ENCODE results near the gene DLG5. TPM values are rescaled to one million over a fixed set of nuclear protein-coding genes. Genes with fewer than 3 reads are reported as not detected.

DLG5 gene
- total RNA-seq, 1 donor from 2014 or later = 58.4 TPM

DNA sequence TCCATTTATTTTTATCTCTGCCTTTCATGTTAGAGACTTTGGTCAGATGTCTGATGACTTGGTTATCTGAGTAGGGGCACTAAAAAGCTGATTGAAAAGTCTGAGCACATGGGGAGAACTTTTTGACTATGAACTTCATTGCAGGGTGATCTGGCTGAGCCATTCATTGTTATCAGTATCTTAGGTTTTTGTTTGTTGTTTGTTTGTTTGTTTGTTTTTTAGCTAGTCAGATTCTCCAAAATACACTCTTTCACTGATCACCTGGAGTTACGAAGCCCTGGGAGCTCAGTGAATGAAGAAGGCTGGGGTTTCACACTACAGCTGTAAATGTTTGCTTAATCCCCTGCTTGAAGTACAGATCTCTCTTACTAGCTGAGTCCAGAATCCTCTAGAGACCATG, 28.6 kb upstream of the DLG5 start:
- Histone ChIP-seq H3K27ac (ENCODE audit: low read depth, low read length) (no peak overlapping the region), H3K4me3 (ENCODE audit: insufficient read depth, low read depth, low read length) (no peak overlapping the region), H3K9me3 (ENCODE audit: insufficient read depth, low read depth, low read length) (peaks cover 9% of the 10 kb centered on the region), H3K9ac (ENCODE audit: low read length) (no peak overlapping the region), H3K4me1 (ENCODE audit: insufficient read depth, low read length) (no peaks in the 10 kb centered on the region), H2AFZ (ENCODE audit: low read depth, low read length) (no peak overlapping the region), H3K4me2 (ENCODE audit: low read length) (no peak overlapping the region), H3K27me3 (ENCODE audit: insufficient read depth, low read length) (no peaks in the 10 kb centered on the region), H3K79me2 (ENCODE audit: insufficient read depth, low read length) (no peaks in the 10 kb centered on the region), H4K20me1 (ENCODE audit: insufficient read depth, low read length) (no peaks in the 10 kb centered on the region), H3K36me3 (ENCODE audit: insufficient read depth, low read length) (no peaks in the 10 kb centered on the region)
- H3K36me3 Mint-ChIP-seq (ENCODE audit: low read depth, unreplicated experiment) = no peaks in the 10 kb centered on the region
- H3K4me3 Mint-ChIP-seq (ENCODE audit: unreplicated experiment) = no peak overlapping the region
- no peaks in the 10 kb centered on the region for H3K27me3 Mint-ChIP-seq (ENCODE audit: low read depth, unreplicated experiment)
- FAIRE-seq (no peak), DNase-seq (ENCODE audit: low read depth) (no peak)
- TF ChIP-seq, protein P1, sequence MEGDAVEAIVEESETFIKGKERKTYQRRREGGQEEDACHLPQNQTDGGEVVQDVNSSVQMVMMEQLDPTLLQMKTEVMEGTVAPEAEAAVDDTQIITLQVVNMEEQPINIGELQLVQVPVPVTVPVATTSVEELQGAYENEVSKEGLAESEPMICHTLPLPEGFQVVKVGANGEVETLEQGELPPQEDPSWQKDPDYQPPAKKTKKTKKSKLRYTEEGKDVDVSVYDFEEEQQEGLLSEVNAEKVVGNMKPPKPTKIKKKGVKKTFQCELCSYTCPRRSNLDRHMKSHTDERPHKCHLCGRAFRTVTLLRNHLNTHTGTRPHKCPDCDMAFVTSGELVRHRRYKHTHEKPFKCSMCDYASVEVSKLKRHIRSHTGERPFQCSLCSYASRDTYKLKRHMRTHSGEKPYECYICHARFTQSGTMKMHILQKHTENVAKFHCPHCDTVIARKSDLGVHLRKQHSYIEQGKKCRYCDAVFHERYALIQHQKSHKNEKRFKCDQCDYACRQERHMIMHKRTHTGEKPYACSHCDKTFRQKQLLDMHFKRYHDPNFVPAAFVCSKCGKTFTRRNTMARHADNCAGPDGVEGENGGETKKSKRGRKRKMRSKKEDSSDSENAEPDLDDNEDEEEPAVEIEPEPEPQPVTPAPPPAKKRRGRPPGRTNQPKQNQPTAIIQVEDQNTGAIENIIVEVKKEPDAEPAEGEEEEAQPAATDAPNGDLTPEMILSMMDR (IDR thresholded peaks at IDR 0.05; ENCODE audit: insufficient read depth, low read depth, low read length) = no peak
- TF ChIP-seq EZH2 (IDR thresholded peaks at IDR 0.05; ENCODE audit: insufficient read depth, low read length) = no peak
- H3K27ac Mint-ChIP-seq (ENCODE audit: unreplicated experiment) = no peak overlapping the region
- no peaks in the 10 kb centered on the region for H3K4me1 Mint-ChIP-seq (ENCODE audit: low read depth, unreplicated experiment)
- peaks cover 11% of the 10 kb centered on the region for H3K9me3 Mint-ChIP-seq (ENCODE audit: unreplicated experiment)

DNA sequence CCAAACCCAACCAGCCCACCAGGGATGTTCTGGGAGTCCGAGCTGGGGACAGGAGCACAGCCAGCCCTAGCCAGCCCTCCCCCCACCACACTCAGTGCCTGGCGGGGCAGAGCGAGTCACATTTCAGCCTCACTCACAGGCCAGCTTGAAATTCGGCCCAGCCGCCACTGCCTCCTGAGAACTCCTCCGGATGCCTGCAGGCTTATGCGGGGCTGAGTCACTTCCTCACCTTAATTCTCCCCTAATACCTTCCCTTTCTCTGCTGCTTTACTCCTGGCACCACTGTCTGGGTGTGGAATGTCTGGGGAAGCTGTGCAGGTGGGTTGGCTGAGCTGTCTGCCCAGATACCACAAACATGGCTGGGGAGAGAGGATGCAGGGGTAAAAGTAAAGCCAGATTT, 22.6 kb upstream of the DLG5 start:
- no peaks in the 10 kb centered on the region for H3K36me3 Mint-ChIP-seq (ENCODE audit: low read depth, unreplicated experiment)
- H3K27me3 Mint-ChIP-seq (ENCODE audit: low read depth, unreplicated experiment) = no peaks in the 10 kb centered on the region
- H3K4me3 ChIP-seq (ENCODE audit: insufficient read depth, low read depth, low read length) = peak overlapping the region; percentile 15
- peaks cover 16% of the 10 kb centered on the region for H3K4me1 Mint-ChIP-seq (ENCODE audit: low read depth, unreplicated experiment)
- peak overlapping the region; percentile 81 for H3K27ac Mint-ChIP-seq (ENCODE audit: unreplicated experiment)
- H2AFZ ChIP-seq (ENCODE audit: low read depth, low read length) = peak overlapping the region; percentile 57
- peaks cover 9% of the 10 kb centered on the region for H3K9me3 ChIP-seq (ENCODE audit: insufficient read depth, low read depth, low read length)
- no peaks in the 10 kb centered on the region for H3K27me3 ChIP-seq (ENCODE audit: insufficient read depth, low read length)
- H3K9ac ChIP-seq (ENCODE audit: low read length) = peak overlapping the region; percentile 29
- DNase-seq (ENCODE audit: low read depth) (peak; percentile 74), FAIRE-seq (no peak)
- H3K36me3 ChIP-seq (ENCODE audit: insufficient read depth, low read length) = no peaks in the 10 kb centered on the region
- H4K20me1 ChIP-seq (ENCODE audit: insufficient read depth, low read length) = no peaks in the 10 kb centered on the region
- H3K4me2 ChIP-seq (ENCODE audit: low read length) = peak overlapping the region; percentile 77
- H3K4me3 Mint-ChIP-seq (ENCODE audit: unreplicated experiment) = no peak overlapping the region
- H3K27ac ChIP-seq (ENCODE audit: low read depth, low read length) = peak overlapping the region; percentile 58
- H3K79me2 ChIP-seq (ENCODE audit: insufficient read depth, low read length) = no peaks in the 10 kb centered on the region
- no peak for TF ChIP-seq EZH2 (IDR thresholded peaks at IDR 0.05; ENCODE audit: insufficient read depth, low read length)
- TF ChIP-seq, protein P1 (IDR thresholded peaks at IDR 0.05; ENCODE audit: insufficient read depth, low read depth, low read length) = no peak
- H3K4me1 ChIP-seq (ENCODE audit: insufficient read depth, low read length) = peaks cover 13% of the 10 kb centered on the region
- H3K9me3 Mint-ChIP-seq (ENCODE audit: unreplicated experiment) = peaks cover 5% of the 10 kb centered on the region

DNA sequence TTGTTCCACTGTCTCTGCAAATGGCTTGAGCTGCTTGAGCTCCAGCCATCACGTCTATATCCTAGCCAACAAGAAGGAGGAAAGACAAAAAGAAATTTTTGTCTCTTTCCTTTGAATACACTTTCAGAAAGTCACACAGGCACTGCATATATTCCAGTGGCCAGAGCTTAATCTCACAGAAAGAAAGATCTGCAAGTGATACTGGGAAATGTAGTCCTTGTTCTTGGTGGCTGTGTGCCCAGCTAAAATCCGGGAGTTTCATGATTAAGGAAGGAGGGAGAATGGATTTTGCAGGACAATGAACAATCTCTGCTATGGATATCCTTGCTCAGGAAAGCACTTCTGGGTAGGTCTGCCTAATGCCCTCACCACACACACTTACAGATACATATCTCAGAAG, 19.5 kb upstream of the DLG5 start:
- Histone ChIP-seq H3K36me3 (ENCODE audit: insufficient read depth, low read length) (no peaks in the 10 kb centered on the region), H3K9me3 (ENCODE audit: insufficient read depth, low read depth, low read length) (peaks cover 3% of the 10 kb centered on the region), H2AFZ (ENCODE audit: low read depth, low read length) (no peak overlapping the region), H3K4me3 (ENCODE audit: insufficient read depth, low read depth, low read length) (no peak overlapping the region), H3K9ac (ENCODE audit: low read length) (no peak overlapping the region), H3K4me2 (ENCODE audit: low read length) (no peak overlapping the region), H3K27me3 (ENCODE audit: insufficient read depth, low read length) (no peaks in the 10 kb centered on the region), H3K79me2 (ENCODE audit: insufficient read depth, low read length) (no peaks in the 10 kb centered on the region), H4K20me1 (ENCODE audit: insufficient read depth, low read length) (no peaks in the 10 kb centered on the region), H3K4me1 (ENCODE audit: insufficient read depth, low read length) (peaks cover 22% of the 10 kb centered on the region), H3K27ac (ENCODE audit: low read depth, low read length) (no peak overlapping the region)
- no peak overlapping the region for H3K4me3 Mint-ChIP-seq (ENCODE audit: unreplicated experiment)
- no peaks in the 10 kb centered on the region for H3K27me3 Mint-ChIP-seq (ENCODE audit: low read depth, unreplicated experiment)
- peaks cover 29% of the 10 kb centered on the region for H3K4me1 Mint-ChIP-seq (ENCODE audit: low read depth, unreplicated experiment)
- DNase-seq (ENCODE audit: low read depth) (no peak), FAIRE-seq (no peak)
- peaks cover under 1% of the 10 kb centered on the region for H3K9me3 Mint-ChIP-seq (ENCODE audit: unreplicated experiment)
- no peak overlapping the region for H3K27ac Mint-ChIP-seq (ENCODE audit: unreplicated experiment)
- TF ChIP-seq EZH2 (IDR thresholded peaks at IDR 0.05; ENCODE audit: insufficient read depth, low read length) = no peak
- TF ChIP-seq, protein P1 (IDR thresholded peaks at IDR 0.05; ENCODE audit: insufficient read depth, low read depth, low read length) = no peak
- H3K36me3 Mint-ChIP-seq (ENCODE audit: low read depth, unreplicated experiment) = no peaks in the 10 kb centered on the region

Data from astrocyte (in vitro differentiated cells and primary cell).